GM18873 (cell line): ENCODE data around the gene C1QL1.
A peak's percentile ranks its signal among the peaks of the same experiment; 100 is the strongest.

Source experiments
- ATAC-seq: cut with Tn5 transposase; IDR thresholded peaks from one replicate; pipeline ENCODE4 v1.9.1; 2021; ENCODE audit warnings: mild to moderate bottlenecking, moderate library complexity, moderate number of reproducible peaks; ENCODE audit not compliant: unreplicated experiment, low FRiP score

C1QL1 gene

DNA sequence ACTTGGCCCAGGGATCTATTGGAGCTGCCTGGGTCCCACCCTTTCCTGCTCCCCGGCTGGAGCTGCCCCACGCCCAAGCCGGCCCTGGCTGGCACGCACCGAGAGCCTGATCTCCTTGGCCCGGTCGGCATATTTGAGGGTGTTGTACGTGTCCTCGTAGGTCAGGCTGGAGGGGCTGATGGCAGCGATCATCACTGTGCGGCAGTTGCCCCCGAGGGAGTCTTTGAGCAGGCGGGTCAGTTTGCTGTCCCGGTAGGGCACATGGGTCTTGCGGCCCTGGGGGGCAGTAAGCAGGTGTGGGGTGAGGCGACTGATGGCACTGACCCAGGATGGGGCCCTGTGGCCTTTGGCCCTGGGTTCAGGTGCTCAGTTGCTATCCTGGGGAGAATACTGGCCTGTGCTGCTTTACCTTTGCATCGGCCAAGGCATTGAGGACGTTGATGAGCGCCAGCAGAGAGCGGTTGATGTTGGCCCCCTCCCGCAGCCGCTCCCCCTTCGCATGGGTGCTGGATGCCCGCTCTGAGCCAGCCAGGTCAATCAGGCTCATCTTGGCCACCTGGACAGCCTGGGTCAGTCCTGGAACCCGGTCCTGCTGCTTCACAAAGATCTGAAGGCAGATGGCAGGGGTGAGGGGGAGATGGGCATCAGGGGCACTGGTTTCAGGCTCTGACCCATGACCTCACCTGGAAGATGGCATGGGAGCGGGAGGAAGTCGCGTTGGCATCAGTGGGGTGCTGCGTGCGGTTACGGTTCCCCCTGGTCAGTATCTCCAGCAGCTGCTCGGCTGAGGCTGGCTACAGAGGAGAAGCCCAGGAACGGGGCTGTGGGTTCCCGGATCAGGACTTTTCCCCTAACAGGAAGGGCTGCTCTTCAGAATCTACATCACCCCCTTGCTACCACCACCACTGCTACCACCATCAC is 34.0 kb downstream of the C1QL1 start:
- ATAC-seq = no peak

DNA sequence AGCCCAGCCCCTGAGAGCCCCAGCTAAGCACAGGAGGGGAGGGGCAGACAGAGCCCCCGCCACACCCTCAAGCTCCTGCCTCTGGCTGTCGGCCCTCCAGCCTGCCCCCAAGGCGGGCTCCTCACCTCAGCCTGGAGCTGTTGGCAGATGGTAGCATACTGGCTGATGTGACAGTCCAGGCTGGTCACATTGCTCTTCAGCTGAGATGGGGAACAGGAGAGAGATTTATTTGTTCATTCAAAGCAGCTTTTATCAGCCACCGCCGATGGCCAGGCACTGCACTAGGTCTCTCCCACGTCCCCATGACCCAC is 35.4 kb downstream of the C1QL1 start:
- no peak for ATAC-seq

DNA sequence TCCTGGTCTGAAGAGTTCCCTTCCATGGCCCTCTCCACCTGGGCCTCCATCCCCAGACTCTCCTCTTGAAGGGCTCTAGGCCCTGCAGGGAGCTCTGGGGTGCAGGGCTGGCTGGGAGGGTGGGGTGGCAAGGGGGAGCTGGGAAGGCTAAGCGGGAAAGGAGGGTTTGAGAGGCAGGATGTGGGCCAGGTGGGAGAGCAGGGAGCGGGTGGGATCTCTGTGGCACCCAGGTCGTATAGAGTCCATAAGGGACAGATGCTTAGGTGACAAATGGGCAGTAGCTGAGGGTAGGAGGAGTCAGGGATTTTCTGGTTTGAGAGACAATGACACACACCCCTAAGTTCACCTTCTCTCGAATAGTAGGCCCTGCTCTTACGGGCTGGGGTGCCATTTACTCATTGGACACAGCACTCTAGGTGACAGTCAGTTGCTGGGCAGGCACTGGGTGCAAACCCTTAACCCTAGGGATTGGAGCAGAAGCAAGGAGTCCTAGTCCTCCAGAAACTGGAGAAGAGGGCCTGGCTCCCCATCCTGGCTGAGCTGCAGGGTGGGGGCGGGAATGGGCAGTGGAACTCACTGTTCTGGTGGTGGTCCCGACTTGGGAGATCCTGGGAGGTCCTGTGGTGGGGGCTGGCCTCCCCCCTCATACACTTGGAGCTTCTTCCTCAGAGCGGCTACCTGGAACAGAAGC is 35.9 kb downstream of the C1QL1 start:
- ATAC-seq = no peak

DNA sequence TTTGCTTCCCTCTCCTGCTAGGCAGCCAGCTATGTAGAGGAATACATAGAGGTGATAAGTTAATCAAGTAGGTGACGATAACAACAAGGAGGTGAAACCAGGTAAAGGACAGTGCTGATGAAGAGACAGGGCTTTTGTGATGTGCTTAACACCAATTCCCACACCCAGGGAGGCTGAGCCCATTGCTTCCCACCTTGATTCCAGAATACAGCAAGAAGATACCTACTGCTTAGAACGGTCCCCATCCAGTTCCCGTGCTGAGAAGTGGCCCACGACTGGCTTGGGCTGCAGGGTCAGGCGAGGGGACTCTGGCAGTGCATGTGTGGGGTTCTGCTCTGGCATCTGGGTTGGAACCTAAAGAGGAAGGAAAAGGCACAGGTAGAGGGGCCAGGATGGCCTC is 36.7 kb downstream of the C1QL1 start:
- no peak for ATAC-seq

DNA sequence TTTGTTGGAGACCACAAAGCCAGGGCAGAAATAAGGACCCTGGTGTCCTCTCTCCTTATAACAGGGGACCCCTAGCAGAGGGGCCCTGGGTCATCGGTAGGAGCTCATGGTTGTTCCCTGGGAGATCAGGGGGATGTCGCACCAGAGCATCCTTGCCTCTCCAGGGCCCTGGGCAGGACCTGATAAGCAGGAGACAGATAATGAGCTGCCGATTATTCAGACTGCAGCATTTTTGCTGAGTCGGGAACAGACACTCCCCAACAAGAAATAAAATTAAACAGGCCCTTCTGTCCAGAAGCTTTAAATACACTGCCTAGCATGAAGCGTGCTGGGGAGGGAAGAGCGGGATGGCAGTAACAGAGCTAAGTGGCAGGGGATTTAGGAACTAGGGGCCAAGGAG is 37.4 kb downstream of the C1QL1 start:
- ATAC-seq = no peak

DNA sequence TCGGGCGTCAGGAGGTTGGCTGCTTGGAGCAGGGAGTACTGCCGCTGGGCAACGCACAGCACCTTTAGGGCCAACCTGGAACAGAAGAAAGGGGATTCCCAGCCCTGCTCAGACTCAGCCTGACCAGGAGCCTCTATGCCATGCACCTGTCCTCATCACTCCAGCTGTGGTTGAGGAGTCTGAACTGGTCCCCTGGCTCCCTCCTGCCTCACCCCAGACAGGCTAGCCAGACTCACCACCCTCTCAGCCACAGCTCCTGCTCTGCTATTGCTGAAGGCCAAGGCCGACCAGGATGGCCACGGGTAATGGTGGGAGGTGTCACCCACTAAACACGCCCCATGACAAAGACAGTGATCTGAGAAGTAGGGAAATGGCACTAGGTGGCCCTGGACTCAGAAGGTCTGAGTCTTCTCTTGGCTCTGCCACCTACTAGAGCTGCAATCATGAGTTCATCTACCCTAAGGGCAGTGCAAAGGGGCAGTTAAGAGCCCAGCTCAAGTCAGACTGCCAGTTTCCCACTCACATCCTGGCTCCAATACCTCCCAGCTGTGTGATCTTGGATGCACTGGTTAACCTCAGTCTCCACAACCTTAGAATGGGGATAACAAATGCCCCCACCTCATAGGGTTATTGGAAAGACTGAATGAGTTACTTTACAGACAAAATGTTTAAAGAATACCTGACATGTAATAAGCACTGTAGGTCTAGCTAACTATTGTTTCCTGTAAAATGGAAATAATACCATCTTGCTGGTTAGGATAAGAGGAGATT is 39.0 kb downstream of the C1QL1 start:
- ATAC-seq = no peak

DNA sequence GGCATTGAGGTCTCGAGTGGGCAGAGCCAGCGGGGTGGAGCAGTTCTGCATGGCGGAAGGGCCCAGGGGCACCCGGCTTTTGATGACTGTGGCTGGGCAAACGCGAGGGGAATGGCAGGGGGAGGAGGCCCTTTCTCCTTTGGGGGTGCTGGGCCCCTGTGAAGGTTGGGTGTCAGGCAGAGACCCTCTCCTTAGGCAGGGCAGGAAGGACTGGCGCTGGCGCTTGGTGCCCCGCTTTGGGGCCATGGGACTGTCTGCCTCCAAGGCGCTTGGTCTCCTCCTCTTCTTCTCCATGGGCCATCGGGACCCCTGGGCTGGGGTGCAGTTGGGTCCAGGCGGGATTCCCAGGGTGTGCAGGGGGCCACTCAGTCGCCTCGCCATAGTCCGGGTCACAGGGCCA is 40.0 kb downstream of the C1QL1 start:
- ATAC-seq = no peak

DNA sequence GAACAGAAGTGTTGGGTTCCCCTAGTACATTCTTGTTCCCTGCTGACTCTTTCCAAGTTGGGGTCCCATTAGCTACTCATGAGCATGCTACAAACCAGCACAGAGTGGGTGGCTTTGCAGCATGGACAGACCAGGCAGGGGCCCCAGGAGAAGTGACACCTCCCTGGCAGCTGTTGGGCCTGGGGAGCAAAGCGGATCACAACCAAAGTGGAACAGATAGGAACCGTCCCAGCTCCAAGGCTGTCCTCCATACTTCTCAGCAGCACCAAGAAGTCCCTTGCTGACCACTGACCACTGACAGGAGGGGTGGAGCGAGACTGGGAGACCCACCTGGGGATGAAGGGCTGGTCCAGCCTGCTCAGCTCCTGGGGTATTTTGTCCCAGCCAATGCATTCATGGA is 40.4 kb downstream of the C1QL1 start:
- ATAC-seq = no peak

DNA sequence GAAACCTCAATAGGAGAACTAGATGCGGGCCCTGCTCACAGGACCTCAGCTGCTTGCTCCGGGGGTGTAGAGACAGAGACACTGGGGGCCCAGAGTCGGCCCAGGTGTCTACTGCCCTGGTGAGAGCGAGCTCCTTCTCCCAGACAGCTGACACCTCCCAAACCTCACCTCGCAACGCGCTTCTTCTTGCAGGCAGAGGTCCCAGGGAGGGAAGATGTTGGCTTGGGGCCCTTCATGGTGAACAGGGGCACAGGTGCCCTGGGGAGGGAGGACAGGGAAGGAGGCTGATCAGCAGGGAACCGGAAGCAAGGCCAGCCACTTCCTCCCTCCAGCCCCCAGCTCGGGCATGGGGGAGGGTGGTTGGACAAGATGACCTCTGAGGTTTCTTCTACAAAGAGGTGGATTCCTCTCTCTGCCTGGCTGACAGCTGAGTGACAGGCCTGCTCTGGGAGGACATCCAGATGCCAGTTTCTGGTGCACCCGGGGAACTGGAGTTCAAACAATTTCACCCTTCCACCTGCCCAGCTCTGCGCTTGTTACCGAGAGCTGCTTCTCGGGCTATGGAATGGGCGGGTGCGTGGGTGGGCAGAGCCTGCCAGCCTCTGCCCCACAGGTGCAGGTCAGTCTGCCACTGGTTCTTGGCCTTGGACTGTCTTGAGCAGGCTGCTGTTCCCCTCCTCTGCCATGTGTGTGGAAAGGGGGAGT is 41.1 kb downstream of the C1QL1 start:
- ATAC-seq = no peak

DNA sequence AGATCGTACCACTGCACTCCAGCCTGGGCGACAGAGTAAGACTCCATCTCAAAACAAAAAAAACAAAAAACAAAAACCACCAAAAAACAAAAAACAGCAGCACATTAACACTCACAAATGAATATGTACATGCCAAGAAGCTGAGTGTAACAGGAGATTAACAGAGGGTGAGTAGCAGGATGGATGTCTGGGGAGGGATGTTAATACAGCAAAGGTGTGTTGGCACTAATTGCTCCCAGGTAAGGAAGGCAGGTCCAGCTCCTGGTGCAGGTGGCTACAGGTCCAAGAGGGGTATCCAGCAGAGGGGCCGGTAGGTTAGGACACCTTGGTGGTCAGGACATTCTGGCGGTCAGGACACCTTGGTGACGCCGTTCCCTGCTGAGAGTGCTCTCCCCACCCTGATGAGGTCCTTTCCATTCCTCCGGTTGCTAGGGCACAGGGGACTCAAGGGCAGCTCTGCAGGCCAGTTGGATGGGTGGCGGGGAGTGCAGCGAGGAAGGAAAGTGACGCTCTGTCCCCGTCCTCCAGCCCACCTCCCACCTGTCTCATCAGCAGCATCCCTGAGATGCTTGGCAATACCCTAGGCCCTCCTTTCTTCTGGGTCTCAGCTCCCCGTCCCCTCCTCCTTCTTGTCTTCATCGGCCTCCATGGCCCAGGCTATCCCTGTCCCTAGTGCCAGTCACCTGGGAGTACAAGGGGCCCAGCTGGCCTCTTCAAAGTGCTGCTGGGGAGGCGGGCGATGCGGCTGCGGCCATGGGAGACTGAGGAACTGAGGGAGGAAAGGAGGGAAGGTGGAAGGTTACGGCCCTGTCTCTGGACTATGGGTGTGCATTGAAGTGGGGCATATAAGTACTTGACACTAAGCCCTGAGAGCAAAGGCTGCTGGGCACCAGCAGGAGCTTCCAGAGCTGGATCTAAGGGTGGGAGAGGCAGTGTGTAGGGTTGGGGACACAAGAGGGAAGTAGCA is 42.1 kb downstream of the C1QL1 start:
- ATAC-seq = no peak

DNA sequence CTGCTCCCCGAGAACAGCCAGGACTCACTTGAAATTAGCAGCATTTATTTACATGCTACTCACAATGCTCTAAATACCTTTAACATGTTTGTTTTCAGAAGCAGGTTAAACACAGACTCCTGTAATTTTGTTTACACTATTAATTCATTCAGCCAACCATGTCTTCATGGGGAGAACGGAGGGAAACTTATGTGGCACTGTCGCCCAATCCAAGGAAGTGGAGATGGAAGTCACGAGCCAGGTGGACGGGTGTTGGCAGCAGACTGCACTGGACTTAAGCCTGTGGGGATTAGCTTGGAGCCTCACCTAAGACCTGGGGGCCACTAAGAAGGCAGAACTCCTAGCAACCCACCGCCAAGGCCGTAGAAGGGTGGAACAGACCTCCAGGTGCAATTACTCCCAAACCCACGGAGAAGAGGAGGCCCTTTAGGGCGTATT is 44.0 kb downstream of the C1QL1 start:
- ATAC-seq = no peak

DNA sequence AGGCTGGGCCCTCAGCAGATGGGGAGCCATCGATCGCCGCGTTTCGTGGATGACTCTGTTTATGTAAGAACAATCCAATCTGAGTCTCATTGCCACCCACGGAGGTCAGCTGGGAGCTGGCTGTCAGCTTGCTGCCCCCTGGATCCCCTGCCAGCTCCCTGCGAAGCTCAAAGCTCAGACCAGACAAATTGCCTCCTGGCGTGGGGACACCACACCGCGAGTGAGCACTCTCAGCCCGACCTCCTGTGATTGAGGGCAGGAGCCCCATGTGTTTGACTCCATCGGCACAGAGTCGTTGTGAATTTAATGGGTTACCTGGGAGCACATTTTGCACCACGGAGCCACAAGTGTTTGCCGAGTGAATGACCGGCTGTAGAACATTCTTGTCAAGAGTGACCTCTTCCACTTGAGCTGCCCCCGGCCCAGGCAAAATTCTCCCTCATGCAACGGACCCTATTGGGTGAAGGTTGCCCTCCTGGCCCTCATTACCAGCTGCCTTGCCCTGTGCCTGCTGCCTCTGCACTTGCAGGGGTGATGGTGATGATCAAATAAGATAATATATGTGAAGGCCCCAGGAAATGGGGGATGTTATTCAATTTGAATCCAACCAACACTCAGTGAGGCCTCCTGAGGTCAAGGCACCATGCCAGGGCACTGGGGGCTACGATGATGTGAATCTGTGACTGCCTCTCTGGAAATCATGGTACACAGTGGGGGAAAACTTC is 45.2 kb downstream of the C1QL1 start:
- ATAC-seq = no peak

DNA sequence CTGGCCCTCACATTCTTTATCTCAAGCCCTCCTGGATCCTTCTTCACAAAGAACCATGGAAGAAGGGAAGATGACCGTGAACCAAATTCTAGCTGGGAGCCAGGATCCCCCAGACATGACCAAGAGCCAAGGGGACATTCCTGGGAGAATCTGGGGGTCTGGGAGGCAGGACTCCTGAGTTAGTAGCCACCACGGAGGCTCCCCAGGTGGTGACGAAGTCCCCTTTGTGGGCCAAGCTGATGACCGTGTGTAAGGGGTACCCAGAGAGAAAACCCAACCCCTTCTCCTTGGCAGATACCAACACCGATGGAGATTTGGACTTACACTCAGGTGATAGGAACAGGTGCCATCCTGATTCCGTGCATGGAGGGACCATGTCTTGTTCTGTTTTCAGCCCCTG is 46.0 kb downstream of the C1QL1 start:
- no peak for ATAC-seq

DNA sequence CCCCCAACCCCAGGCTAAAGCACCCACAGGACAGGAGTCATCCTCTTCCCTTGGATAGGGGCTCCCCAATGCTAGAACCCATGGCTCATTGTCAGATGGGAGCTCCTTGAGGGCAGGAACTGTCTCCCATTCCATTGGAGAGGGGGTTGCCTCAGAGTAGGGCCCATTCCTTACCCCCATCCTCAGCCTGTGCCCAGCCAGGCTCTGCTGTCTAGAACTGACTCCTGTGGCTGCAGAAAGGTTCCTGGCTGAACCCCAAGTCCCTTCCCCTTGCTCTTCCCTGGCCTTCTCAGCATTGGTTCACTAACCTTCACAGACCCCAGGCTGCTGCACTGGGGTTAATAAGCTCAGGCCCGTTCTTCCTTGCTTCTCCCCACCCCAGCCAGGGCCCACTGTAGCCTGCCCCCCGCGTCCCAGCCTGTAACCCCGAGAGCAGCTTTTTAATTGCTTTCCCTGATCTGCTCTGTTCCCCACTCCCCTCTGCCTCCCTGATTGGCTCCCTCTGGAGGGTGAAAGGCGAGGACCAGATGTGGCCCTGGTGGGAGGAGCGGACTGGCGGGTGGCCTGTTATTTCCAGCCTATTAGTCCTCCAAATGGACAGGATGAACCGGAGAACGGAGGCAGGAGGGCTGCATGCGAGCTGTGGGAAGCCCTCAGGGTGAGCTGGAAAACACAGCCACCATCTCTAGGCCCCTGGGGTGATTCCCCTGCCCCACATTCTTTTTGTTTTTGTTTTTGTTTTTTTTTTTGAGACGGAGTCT is 46.8 kb downstream of the C1QL1 start:
- ATAC-seq = no peak

DNA sequence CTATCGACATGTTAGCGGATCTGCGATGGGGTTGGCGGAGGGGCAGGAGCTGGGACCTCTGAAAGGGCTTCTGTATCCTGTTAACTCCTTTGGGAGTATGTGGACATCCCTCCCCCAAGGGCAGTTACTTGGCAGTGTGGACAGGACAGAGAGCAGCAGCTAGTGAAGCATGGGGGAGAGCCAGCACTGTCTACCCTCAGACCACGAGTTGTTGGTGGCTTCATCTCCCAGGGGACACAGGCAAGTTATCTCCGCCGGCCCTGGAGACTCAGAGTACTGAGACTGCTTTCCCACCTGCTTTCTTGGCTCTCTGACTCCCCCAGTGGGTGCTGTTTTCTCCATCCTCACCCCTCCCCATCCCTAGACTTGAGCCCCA is 47.5 kb downstream of the C1QL1 start:
- ATAC-seq = no peak

DNA sequence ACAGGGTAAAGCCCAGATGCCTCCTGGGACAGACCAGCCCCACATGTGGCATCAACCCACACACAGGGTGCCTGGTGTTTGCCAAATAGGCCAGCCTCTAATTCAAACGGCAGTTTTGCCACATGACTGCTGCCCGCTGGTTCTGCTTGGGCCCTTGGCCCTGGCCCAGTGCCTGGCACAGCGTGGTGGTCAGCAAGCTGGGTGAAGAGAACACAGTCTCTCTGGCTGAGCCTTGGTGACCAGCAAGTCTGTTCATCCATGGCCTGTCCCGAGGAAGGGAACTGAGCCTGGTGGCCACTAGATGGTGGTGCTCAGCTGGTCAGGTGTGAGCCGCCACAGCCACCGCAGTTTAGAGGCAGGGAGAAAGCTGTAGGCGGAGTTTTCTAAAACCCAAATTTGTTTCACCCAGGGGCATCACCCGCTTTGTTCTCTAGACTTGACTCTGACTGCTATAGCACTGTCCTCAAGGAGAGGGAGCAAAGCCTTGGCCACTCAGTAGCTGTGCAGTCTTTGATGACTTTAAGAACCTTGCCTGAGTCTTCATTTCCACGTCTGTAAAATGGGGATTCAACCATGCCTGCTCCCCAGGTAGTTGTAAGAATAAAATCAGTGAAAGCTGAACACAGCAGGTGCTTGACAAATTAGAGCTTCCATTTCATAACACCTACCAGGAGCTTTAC is 48.1 kb downstream of the C1QL1 start:
- ATAC-seq = peak; percentile 69

DNA sequence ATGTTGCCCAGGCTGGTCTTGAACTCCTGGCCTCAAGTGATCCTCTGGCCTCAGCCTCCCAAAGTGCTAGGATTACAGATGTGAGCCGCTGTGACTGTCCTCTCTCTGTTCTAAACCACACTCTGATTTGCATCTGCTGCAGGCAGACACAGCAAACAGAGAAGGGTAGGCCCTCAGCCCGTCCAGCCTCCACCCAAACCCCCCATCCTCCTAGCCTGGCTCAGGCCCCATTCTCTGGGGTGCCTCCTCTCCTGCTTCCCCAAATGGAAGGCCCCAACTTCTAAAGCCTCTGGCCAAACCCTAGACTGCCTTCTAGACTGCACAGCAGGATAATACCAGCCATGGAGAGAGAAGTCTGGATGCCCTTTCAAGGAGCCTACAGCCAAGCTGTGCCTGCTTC is 48.7 kb downstream of the C1QL1 start:
- no peak for ATAC-seq

DNA sequence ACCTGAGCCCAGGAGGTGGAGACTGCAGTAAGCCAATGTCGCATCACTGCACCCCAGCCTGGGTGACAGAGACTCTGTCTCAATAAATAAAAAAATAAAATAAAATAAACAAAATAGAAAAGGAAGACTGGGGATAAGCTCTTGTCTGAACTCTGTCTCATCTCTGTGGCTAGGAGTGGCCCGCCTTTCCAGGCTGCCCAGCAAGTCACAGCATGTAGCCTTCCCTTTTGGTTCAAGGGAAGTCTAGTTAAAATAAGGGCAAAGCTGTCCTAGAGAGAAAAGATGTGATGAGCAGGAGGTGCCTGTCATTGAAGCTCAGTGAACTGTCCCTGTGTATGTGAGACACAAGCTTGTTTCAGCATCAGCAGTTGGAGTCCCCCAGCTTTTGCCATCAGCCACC is 50.1 kb downstream of the C1QL1 start:
- ATAC-seq = no peak
